Cardiac muscle cell (in vitro differentiated cells and primary cell): Measurements from ENCODE around the gene GAS2L2. TPM values are rescaled to one million over a fixed set of nuclear protein-coding genes. Genes with fewer than 3 reads are reported as not detected.
"Not testable (repeated sequence)": the region's sequence is repeated elsewhere in the genome, so short reads cannot be mapped to it uniquely, and the experiment has no call there.

Source experiments
- DNase-seq, 2 donors: peaks; one replicate each; pipeline versions ENCODE4 v3.0.0 to v3.0.0-alpha.2; 2010 to 2017; ENCODE audit warnings: low read depth in 1 of 2, low spot score in 1 of 2
- H3K27ac ChIP-seq: fragments of 200-600 bp; sonication (generic); 2 replicates; pipeline ENCODE4 v1.5.1; 2016
- H3K27me3 ChIP-seq: fragments of 200-600 bp; sonication (generic); 2 replicates; pipeline ENCODE4 v1.6.0; 2016; ENCODE audit warnings: control low read depth
- H3K36me3 ChIP-seq: fragments of 200-600 bp; sonication (generic); 2 replicates; pipeline ENCODE4 v1.5.1; 2016; ENCODE audit warnings: control low read depth
- H3K4me1 ChIP-seq: fragments of 200-600 bp; sonication (generic); 2 replicates; pipeline ENCODE4 v1.8.1; 2017; ENCODE audit warnings: low read depth, mild to moderate bottlenecking, mixed run types
- H3K4me3 ChIP-seq: fragments of 200-600 bp; sonication (generic); 2 replicates; pipeline ENCODE4 v1.5.1; 2016; ENCODE audit warnings: mild to moderate bottlenecking
- H3K9me3 ChIP-seq: fragments of 200-600 bp; sonication (generic); 2 replicates; pipeline ENCODE4 v1.5.1; 2017; ENCODE audit warnings: low read depth, mild to moderate bottlenecking, control low read depth
- polyA plus RNA-seq: library from polyadenylated mRNA; unstranded; fragments of >200 nt; fragmentation: Nextera tagmentation; extraction: Ambion mirVana; gene quantifications from 2 replicates; pipeline ENCODE4 v1.2.1, GENCODE V29; 2016
- total RNA-seq: library from RNA; depleted of rRNA; stranded (reverse); fragments of >200 nt; gene quantifications from 2 replicates; pipeline ENCODE4 v1.2.3, GENCODE V29; 2016
- TF ChIP-seq, protein P1 (sequence below): IDR thresholded peaks from 2 replicates; pipeline ENCODE4 v1.5.1; 2012; ENCODE audit warnings: low read depth, mild to moderate bottlenecking, low read length

The GAS2L2 gene
- total and polyA plus RNA-seq, 2 experiments from 2014 or later: 0.11 TPM; not detected in 1

DNA sequence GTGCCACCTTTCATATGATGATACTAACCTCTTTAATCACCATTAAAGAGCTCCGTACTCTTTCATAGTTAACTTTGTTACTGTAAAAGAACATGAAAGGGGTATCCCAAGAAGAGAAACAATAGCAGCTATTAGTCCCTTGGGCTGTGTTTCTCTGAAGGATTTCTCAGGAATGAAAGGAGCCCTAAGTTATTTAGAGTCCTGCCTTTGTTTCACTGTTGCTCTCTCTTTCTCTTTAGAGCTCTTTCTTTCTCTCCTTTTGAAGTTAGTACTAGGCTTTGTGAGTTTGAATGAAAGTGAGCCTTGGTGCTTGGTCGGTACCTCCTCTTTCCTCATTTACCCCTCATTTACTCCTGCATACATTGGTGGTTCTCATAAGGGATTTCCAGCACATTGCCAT is 42.1 kb downstream of the GAS2L2 start:
- Histone ChIP-seq H3K4me3 (no peak overlapping the region), H3K9me3 (no peaks in the 10 kb centered on the region), H3K27me3 (no peaks in the 10 kb centered on the region), H3K27ac (no peak overlapping the region), H3K36me3 (no peaks in the 10 kb centered on the region), H3K4me1 (peaks cover 69% of the 10 kb centered on the region)
- TF ChIP-seq, protein P1, sequence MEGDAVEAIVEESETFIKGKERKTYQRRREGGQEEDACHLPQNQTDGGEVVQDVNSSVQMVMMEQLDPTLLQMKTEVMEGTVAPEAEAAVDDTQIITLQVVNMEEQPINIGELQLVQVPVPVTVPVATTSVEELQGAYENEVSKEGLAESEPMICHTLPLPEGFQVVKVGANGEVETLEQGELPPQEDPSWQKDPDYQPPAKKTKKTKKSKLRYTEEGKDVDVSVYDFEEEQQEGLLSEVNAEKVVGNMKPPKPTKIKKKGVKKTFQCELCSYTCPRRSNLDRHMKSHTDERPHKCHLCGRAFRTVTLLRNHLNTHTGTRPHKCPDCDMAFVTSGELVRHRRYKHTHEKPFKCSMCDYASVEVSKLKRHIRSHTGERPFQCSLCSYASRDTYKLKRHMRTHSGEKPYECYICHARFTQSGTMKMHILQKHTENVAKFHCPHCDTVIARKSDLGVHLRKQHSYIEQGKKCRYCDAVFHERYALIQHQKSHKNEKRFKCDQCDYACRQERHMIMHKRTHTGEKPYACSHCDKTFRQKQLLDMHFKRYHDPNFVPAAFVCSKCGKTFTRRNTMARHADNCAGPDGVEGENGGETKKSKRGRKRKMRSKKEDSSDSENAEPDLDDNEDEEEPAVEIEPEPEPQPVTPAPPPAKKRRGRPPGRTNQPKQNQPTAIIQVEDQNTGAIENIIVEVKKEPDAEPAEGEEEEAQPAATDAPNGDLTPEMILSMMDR: no peak
- no peak for DNase-seq

DNA sequence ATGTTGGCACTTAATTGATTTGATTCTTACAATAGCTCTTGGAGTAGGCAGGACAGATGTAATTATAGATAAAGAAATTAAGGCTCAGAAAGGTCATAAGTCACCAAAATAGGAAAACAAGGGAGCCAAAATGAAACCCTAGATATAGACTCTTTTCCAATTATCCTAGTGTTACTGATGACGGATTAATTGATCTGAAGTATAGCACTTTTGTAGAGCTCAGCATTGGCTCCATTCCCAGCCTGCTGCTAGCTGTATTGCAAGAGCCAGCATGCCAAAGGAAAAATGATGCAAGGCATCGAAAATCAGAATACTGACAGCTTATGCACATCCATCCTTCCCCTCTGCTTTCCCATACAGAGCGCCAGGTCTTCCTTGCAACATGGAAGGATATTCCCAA is 43.2 kb downstream of the GAS2L2 start:
- H3K9me3 ChIP-seq: no peaks in the 10 kb centered on the region
- no peak overlapping the region for H3K27ac ChIP-seq
- H3K27me3 ChIP-seq: no peaks in the 10 kb centered on the region
- DNase-seq: peak in 1 of 2 donors; percentile 56
- TF ChIP-seq, protein P1: no peak
- no peaks in the 10 kb centered on the region for H3K36me3 ChIP-seq
- no peak overlapping the region for H3K4me3 ChIP-seq
- peaks cover 58% of the 10 kb centered on the region for H3K4me1 ChIP-seq

DNA sequence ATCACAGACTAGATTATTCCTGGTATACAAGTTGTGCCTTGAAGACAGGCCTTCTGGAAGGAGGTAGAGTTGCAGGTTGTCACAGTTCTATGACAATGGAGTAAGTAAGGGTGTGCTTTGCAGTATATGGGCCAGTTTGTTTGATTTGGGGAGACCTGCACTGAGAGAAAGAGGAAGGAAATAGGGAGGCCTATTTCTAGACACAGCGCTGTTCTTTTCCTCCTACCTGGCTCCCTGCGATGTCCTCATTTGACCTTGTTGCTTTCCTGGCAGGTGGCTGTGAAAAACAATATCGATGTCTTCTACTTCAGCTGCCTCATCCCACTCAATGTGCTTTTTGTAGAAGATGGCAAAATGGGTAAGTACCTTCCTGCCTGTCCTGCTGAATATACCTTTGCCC is 44.1 kb downstream of the GAS2L2 start:
- Histone ChIP-seq H3K27me3 (no peaks in the 10 kb centered on the region), H3K4me1 (peaks cover 49% of the 10 kb centered on the region), H3K9me3 (no peaks in the 10 kb centered on the region), H3K4me3 (no peak overlapping the region), H3K36me3 (no peaks in the 10 kb centered on the region), H3K27ac (peak overlapping the region; percentile 88)
- TF ChIP-seq, protein P1: no peak
- DNase-seq: no peak

DNA sequence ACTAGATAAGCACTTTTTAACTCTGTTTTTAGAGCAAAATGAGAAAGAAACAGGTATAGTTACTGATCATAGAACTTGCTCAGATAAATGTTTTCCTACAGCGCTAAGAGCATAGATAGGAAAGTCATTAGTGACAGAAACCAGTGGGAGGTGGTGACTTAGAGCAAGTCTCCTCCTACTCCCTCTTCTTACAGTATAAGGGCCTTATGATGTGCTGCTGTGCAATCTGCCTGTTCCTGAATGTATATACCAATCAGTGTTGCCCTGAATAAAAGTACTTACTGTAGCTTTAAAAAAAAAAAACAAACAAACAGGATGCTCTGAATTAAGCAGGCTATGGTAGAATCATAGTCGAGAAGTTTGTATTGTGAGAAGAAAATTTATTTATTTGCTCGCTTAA is 44.9 kb downstream of the GAS2L2 start:
- Histone ChIP-seq H3K27me3 (no peaks in the 10 kb centered on the region), H3K4me1 (peaks cover 43% of the 10 kb centered on the region), H3K36me3 (no peaks in the 10 kb centered on the region), H3K4me3 (no peak overlapping the region), H3K9me3 (no peaks in the 10 kb centered on the region), H3K27ac (peak overlapping the region; percentile 88)
- TF ChIP-seq, protein P1: no peak
- DNase-seq: peak in 1 of 2 donors; percentile 15

DNA sequence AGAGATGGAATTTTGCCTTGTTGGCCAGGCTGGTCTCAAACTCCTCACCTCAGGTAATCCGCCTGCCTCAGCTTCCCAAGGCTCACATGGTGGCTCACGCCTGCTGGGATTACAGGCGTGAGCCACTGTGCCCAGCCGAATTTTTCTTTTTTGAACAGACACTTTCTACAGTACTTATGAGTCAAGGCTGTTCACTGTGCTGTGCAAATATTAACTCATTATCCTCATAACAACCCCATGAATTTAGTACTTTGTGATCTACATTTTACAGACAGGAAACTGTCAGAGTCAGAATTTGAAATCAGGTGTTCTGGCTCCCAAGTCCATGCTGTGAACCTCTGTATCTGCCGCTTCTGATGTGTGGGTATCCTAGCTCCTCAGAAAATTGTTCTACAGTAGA is 47.3 kb downstream of the GAS2L2 start:
- TF ChIP-seq, protein P1: no peak
- H3K27ac ChIP-seq: peak overlapping the region; percentile 60
- H3K9me3 ChIP-seq: no peaks in the 10 kb centered on the region
- peaks cover 29% of the 10 kb centered on the region for H3K4me1 ChIP-seq
- H3K4me3 ChIP-seq: no peak overlapping the region
- DNase-seq: no peak
- no peaks in the 10 kb centered on the region for H3K36me3 ChIP-seq
- H3K27me3 ChIP-seq: no peaks in the 10 kb centered on the region

DNA sequence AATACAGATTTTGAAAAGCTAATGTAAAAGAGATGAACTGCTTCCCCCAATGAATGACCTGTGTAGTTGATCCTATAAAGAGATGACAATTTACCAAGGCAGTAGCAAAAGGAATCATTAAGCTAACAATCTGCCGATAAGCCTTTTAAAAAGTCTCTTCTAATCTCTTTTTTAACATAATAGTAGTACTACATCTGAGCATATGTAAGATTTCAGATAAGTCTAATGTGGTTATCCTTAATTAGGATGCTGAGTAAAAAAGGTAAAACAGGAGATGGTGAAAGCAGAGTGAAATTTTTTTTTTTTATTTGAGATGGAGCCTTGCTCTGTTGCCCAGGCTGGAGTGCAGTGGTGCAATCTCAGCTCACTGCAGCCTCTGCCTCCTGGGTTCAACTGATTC is 47.8 kb downstream of the GAS2L2 start:
- TF ChIP-seq, protein P1: no peak
- Histone ChIP-seq H3K4me3 (no peak overlapping the region), H3K9me3 (no peaks in the 10 kb centered on the region), H3K36me3 (no peaks in the 10 kb centered on the region), H3K4me1 (peaks cover 34% of the 10 kb centered on the region), H3K27me3 (no peaks in the 10 kb centered on the region), H3K27ac (no peak overlapping the region)
- DNase-seq: no peak

DNA sequence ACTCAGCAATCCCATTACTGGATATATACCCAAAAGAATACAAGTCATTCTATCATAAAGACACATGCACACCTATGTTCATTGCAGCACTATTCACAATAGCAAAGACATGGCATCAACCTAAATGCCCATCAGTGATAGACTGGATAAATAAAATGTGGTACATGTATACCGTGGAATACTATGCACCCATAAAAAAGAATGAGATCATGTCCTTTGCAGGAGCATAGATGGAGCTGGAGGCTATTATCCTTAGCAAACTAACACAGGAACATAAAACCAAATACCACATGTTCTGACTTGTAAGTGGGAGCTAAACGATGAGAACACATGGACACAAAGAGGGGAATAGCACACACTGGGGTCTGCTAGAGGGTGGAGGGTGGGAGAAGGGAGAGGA is 49.7 kb downstream of the GAS2L2 start:
- not testable (repeated sequence) for H3K9me3 ChIP-seq, H3K36me3 ChIP-seq, H3K27ac ChIP-seq, DNase-seq, H3K4me3 ChIP-seq, H3K27me3 ChIP-seq
- peaks cover 18% of the 10 kb centered on the region for H3K4me1 ChIP-seq
